ENCODE results near the gene TGFA.
"Not testable (repeated sequence)": the region's sequence is repeated elsewhere in the genome, so short reads cannot be mapped to it uniquely, and the experiment has no call there.

Gene TGFA

DNA sequence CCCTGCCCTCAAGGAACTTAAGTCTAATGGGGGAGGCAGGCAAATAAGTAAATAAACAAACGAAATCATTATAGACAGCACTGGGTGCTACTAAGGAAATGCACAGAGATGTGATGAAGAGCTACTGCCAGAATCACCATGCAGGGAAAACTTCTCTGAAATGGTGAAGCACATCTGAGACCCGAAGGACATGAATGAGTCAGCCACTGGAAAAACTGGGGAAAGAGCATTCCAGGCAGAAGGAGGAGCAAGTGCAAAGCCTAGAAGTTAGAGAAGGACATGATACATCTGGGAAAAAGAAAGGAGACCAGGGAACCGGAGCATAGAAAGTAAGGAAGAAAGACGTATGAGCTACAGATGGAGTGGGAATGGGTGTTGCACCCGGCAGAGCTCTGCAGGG is 56.8 kb downstream of the TGFA start:
- no peak for DNase-seq

GRCh38 chr2:70494293-70494886 is 59.2 kb downstream of the TGFA start:
- DNase-seq = no peak

DNA sequence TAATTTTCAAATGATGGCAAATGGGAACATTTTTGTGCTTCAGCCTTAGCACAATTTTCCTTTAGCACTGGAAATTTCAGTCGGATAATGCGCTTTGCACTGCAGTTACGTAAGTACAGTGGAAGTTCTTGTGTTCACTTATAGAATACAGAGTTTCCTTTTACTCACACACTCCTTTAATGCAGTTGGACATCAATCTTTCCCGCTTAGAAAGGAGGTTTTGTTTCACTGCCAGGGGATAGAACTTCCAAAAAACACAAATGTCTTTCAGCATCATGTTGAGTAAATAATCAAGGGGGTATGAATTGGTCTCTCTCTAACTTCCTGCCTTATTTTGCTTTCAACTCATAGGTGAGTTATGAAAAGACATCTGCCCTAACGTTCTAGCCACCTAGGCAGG is 63.2 kb downstream of the TGFA start:
- DNase-seq = no peak

GRCh38 chr2:70489165-70489564 is 64.5 kb downstream of the TGFA start:
- no peak for DNase-seq

DNA sequence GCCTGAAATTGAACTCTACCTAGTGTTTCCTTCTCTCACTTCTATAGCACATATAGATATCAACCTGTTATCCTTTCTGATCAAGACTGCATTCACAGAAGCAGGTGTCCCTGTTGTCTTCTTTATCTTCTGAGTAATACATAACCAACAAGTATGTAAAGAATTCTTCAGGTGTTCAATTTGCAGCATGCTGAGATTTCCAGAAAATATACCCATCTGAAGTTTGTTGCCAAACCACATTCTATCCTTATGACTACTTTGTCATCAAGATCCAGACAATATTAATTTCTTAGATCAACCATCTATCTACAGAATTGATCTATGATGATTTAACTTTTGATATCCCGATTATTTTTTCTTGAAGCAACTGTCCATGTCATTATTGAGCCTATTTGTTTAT is 69.5 kb downstream of the TGFA start:
- no peak for DNase-seq

DNA sequence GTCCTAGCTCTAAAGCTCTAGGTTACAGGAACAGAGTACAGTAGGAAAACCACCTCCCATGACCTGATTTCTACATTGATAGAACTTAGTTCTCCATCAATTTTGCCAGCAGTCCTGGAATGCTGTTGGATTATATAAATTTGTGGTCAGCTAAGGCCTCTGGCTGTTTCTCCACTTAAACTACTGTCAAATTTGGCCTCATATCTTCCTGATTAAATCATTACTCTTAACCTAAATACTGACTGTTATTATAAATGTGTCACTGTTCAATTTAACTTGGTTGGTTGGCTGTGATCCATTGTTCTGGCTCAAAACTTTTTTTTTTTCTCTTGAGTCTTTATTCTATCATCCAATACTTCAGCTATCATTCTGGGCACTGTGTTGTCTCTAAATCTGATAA is 71.2 kb downstream of the TGFA start:
- no peak for DNase-seq

DNA sequence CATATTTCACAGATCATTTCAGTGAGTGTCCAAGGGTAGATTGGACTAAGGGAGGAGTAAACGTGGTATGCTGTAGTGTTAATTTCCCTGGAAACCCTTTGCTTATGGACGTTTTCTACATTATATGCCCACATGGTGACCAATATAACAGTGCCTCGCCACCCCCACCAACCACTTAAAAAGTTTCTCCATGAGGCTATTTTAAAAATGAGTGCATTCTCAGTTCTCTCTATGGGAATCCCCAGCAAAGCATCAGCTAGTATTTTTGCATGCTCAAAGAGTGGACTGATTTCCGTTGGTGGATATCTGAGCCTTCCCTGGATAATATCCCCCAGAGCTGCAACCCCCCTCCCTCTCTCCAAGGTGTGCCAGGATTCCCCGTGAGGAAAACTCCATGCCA is 73.2 kb downstream of the TGFA start:
- no peak for DNase-seq

GRCh38 chr2:70479816-70480215 is 73.8 kb downstream of the TGFA start:
- no peak for DNase-seq

DNA sequence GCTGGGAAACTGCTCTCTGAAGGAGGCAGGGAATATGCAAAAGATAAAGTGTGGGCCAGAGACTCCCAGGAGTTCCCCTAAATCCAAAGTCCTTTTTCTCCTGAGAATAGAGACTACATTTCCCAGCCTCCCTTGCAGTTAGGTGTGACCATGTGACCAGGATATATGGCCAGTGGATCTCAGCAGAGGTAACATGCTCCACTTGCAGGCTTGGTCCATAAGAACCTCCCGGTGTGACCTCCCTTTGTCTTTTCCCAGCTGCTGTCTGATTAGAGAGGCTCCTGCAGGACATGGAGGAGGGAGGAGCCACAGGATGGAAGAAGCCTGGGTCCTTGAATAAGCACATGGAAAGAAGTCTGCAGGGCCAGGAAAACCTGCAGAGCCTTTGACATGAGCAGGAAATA is 76.2 kb downstream of the TGFA start:
- DNase-seq = no peak

DNA sequence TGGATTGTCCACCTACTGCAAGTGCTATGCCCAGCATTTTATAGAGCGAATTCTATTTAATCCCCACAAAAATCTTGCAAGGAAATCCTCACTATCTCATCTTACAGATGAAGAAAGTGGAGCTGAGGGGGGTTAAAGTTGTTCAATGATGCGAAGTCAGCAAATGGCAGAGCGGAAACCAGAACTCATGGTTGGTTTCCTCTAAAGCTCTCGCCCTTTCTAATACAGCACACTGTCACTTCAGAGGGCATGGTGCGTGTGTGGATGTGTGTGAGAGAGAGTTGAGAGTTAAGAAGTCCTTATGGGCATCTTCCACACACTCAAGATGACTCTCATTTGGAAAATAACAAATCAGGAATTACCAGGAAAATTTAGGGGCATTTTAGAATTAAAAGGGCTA is 78.4 kb downstream of the TGFA start:
- DNase-seq = no peak

DNA sequence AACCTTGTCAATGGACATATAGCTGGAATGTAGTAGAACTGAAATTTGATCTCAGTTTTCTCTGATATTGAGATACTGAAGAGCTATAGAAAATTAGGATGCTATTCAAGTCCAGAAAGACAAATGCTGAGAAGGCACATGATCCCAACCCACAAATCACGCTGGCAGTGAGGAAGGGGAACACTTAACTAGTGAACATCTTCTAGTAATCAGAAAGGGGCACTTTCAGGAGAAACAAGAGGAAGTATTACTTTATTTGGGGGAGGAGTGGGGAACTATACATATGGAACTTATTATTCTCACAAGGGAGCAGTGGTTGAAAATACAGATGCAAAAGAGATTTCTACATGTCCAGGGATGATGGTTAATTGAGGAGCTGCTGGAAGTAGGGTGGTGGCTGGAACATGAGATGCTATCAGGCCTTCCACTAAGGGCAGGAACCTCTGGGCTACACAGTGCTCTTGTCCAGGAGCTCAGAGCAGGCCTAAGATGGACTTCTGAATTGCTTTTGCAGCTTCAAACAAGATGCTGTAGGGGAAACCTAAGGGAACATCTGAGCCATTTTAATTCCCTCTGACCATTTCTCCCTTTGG is 79.3 kb downstream of the TGFA start:
- no peak for DNase-seq

- DNase-seq = no peak
Observed at GRCh38 chr2:70473101-70473722, 80.4 kb downstream of the TGFA start.

DNA sequence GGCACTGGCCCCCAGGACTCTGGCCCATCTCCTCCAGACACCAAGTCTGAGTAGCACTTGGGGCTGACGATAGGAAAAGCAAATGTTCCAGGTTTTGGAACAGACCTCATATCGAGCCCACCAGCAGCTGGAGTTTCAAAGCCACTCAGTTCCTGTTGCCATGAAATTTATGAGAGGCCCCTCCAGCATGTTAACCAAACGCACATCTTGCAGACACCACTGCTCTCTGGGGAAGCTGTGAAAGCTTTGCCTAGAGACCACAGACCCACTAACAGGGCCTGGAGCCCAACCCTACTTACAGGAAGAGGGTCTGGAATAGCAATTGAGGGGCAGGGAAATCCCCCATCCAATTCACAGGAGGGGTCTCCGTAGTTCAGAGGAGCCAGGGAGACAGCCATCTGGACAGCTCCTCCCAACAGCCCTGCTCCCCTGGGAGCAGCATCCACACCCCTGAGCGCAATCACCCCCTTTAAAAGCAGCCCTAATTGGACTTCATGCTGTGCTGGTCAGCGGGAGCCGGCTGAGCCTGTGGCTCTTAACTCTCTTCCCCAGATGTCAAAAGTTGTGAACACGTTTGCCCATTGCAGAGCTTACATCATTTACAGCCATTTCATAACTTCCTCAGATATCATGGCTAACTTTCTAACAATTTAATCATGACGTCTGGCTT is 81.3 kb downstream of the TGFA start:
- DNase-seq = no peak

DNA sequence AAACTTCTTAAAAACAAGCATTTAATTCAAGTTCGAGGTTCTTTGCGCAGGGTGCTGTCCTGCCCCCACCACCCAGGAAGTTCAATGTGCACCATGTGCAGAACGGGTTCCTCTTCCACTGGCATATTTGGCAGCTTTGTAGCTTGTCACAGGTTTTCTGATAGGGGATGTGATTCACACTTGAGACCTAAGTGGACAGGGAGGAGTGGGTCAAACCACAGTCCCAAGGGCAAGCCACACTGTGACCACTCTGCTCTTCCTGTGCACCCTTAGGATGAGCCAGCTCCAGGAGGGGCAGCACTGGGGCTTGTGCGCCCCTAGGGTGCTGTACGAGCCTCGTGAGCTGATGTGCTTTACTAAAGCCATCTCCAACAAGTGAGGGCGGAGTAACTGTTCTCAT is 82.5 kb downstream of the TGFA start:
- no peak for DNase-seq

- no peak for DNase-seq
Observed at GRCh38 chr2:70469961-70470360, 83.7 kb downstream of the TGFA start.

- DNase-seq = no peak
Observed at GRCh38 chr2:70469435-70469834, 84.2 kb downstream of the TGFA start.

- DNase-seq = no peak
Observed at GRCh38 chr2:70468878-70469277, 84.7 kb downstream of the TGFA start.

DNA sequence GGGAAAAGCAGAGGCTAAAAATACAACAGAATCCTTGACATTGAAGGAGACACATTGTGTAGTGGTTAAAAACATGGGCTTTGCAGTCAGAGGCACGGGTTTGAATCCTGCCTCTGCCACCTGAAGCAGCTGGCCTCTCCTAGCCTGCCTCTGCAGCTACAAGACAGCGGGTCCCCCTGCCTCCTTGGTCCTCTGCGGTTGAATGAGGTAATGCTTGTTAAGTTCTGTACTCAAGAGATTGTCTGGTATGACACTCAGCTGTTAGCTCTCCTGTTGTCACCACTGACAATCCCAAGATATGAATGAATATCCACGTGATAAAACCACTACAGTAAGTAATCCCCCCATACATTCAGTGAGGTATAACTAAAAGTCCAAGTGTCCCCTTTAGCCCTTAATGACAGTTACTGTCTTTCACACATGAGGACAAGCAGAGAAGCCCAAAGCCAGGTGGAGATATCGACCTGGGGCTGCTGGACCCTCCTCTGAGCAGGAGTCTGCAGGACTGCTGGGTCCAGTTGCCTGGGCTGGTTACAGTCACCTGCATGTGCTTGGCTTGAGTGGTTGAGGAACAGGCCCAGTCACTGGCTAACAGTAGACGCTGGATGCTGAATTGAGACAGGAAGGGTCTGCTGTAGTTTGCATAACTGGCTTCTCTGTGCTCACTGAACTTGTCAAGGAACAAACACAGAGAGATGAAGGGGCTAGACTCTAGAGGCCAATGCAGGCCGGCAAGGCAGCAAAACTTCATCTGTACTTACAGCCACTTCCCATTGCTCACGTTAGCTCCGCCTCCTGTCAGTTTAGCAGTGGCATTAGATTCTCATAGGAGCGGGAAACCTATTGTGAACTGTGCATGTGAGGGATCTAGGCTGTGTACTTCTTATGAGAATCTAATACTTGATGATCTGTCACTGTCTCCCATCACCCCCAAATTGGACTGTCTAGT is 85.5 kb downstream of the TGFA start:
- DNase-seq = no peak

GRCh38 chr2:70467237-70467636 is 86.4 kb downstream of the TGFA start:
- no peak for DNase-seq

DNA sequence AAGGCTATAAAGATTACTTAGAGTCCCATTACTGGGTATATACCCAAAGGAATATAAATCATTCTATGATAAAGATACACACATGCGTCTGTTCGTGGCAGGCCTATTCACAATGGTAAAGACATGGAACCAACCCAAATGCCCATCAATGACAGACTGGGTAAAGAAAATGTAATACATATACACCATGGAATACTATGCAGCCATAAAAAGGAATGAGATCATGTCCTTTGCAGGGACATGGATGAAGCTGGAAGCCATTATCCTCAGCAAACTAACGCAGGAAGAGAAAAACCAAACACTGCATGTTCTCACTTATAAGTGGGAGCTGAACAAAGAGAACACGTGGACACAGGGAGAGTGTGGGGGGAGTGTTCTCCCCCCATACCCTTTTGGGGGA is 87.0 kb downstream of the TGFA start:
- DNase-seq = not testable (repeated sequence)

DNA sequence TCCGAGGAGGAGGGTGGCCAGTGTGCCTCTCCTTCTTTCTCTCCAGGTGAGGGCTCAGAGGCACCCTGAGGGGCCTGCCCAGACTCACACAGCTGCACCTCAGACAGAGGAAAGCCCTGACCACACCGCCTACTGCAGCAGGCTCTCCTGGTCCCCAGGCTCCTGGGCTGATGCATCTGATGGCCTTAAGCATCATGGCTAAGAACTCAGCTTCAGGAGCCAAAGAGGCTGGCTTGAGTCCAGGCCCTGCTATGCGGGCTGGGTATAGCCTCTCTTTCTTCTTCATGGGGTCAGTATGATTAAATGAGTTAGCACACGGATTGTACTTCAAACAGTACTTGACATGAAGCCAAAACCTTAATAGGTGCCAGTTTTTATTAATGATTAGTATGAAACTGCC is 89.6 kb downstream of the TGFA start:
- DNase-seq = no peak

DNA sequence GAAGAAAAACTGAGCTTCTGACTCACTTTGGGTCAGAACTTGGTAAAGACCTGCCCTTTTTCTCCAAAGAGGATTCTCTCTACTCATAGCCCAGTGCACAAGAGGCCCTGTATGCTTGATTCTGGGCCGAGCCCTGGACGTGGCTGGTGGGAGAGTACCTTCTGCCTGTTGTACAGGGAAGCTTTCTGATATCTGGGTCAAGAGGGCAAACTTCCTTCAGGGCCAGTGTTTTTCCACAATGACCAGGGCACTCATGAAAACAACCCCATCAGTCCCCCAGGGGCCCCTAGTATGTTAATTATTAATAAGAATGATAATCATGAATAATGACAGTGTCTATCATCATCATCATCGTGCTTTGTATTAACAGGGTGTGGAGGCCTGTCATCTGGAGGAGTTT is 90.0 kb downstream of the TGFA start:
- no peak for DNase-seq

Data from SW 1271 (cell line).